Stimulated activated CD8-positive, alpha-beta memory T cell treated with anti-CD3 and anti-CD28 coated beads, Interleukin-12 subunit alpha, Interleukin-12 subunit beta, amount 100 ng/mL, for 24 hours (primary cell): Measurements from ENCODE around the gene AEBP1.

Source experiments
- DNase-seq: peaks from one replicate; pipeline ENCODE4 v3.0.0-alpha.2; 2020; ENCODE audit errors: extremely low read depth

The AEBP1 gene

GRCh38 chr7:44084701-44085100 is 19.4 kb upstream of the AEBP1 start:
- DNase-seq: no peak

DNA sequence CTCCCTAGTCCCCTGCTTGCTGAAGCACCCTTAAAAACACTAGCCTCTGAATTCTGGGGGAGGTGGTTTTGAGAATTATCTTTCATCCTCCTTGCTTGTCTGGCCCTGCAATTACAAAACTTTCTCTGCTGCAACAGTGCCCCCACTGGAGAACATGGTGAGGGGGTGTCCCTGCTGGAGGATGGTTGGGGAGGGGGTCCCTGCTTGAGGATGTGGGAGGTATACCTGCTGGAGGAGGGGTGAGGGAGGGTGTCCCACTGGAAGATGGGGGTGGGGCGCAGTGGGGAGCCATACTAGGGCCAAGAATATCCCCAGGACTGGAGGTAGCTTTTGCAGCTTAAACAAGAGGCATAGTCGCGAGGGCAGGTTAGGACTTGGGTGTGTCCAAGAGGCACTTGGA is 18.6 kb upstream of the AEBP1 start:
- DNase-seq: no peak

GRCh38 chr7:44086627-44087026 is 17.5 kb upstream of the AEBP1 start:
- DNase-seq: no peak

DNA sequence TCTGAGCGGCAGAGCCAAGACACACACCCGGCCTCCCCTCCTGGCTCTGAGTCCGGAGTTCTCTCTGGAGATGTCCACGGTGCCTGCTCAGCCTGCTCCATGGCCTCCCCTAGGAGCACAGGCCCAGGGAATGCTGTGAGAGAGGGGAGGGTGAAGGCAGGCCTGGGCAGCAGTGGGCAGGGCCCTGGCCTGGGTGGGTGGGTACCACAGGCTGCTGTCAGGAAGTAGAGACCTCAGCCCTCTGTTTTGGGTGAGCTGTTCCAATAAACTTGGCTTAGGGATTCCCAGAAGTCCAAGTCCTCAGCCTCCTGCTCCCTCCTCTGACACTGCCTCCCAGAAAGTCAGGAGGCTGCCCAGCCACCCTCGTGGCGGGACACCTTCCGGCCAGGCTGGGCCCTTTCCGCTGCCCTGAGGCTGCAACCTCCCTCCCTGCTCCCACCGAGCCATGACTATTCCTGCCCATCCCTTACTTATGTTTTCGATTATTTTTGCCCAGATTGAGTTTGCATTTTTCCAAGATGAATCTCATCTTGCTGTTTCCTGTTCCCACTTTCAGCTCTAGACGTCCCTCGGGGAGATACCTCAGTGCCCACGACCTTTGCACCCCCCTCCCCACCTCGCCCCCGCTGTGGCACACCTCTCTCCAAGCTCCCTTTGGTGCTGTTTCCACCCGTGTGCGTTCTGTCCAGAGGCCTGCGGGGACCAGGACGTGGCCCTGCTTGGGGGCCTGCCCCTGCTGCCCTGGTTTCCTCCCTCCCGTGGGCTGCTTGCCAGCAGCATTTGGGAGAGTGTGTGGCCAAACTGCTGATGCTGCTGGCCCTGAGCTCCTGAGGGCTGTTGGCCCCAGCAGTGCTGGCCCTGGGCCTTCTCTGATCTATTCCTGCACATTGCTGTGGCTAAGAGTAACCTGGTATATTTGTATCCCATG is 16.0 kb upstream of the AEBP1 start:
- no peak for DNase-seq

GRCh38 chr7:44093102-44093641 is 11.0 kb upstream of the AEBP1 start:
- no peak for DNase-seq

GRCh38 chr7:44094365-44094764 is 9.8 kb upstream of the AEBP1 start:
- no peak for DNase-seq

DNA sequence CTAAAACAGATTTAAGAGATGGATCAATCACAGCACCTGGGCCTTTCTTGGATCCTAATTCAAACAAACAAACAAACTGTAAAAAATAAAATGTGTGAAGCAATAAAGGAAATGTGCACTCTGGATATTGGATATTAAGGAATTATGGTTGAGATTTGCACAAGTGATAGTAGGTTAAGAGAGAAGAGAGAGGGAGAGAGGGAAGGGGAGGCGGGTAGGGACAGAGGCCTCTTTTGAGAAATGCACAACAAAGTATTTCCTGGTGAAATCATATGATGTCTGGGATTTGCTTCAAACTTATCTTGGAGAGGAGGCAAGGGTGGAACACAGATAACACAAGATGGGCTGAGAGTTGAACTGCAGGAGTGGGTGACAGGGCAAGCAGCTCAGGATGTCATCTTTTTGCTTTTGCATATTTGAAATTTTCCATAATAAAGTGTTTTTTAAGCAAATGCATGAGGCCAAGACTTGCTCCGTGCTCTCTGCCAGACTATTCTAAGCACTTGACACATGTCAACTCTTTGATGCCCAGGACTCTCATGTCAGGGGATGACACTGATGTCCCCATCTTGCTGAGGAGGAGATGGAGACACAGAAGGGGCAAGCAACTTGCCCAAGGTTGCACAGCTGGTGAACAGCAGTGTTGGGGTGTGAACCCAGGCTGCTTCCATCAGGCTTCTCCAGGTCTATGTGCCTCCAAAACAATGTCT is 9.1 kb upstream of the AEBP1 start:
- DNase-seq: no peak

GRCh38 chr7:44095781-44096180 is 8.4 kb upstream of the AEBP1 start:
- no peak for DNase-seq

- DNase-seq: no peak
Observed at GRCh38 chr7:44096326-44096881, 7.7 kb upstream of the AEBP1 start.

- DNase-seq: no peak
Observed at GRCh38 chr7:44097064-44097932, 6.8 kb upstream of the AEBP1 start.

- DNase-seq: no peak
Observed at GRCh38 chr7:44098092-44099068, 5.8 kb upstream of the AEBP1 start.

- no peak for DNase-seq
Observed at GRCh38 chr7:44099669-44100068, 4.5 kb upstream of the AEBP1 start.

- no peak for DNase-seq
Observed at GRCh38 chr7:44100458-44101302, 3.5 kb upstream of the AEBP1 start.

DNA sequence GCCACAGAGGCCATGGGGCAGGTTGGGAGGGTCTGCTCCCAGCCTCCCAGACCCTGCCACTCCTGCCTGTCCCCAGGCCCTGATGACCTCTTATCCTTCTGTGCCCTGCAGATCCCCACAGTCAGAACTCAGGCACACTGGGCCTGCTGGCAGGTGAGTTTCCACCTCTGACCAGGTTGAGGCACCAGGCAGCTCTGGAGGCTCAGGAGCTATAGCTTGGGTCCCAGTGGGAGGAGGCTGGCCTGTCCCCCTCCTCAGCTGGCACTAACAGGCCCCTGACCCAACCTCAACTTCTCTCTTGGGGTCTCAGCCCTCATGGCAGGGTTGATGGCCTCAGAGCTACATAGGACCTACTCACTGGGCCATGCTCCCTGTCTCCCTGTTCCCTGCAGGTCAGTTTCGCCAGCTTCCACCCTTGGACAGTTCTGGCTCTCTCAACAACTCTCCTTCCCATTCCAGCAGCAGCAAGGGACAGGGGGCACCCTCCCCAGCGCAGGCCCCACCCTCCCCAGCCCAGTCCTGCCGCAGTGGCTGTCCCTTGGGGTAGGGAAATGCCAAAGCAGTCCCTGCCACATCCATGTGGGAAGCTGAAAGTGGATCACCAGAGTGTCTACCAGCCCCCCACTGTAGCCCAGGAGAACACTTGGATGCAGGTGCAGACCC is 2.7 kb upstream of the AEBP1 start:
- DNase-seq: no peak

DNA sequence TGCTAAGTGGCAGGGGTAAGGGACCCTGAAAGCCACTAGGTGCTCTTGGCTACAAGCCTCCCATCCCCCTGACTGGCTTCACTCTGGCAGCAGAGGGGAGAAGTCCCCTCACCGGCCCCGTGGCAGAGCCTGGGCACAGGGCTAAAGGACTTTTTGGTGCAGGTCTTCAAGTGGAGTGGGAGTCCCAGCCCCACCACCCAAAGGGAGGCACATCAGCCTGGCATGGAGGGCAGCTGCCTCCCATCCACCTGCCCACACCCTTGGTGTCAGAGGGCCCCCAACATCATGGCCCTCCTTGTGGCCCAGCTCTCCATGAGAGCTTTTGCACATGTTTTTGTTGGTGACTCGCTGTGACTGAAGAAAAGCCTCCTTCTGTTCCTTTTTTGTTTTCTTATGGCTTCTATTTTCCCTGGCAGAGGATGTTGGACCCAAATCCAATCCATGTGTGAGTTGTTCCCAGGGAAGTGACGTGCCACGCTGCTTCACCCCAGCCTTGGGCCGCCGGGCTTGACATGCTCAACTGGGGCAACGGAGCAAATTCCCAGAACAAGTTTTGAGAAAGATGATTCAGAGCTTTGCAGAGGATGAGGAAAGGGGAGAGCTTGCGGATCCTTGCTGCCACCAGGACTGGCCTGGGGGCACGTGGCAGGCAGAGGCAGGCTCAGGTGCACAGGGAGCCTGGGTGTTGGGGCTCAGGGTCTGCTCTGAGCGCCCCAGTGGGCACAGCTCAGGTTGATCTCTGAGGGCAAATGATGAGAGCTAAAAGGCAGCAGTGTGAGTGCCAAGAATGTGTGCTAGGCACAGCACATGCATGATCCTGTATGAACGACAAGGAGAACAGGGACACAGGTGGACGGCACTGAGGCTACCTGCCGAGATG is 1.9 kb upstream of the AEBP1 start:
- no peak for DNase-seq

DNA sequence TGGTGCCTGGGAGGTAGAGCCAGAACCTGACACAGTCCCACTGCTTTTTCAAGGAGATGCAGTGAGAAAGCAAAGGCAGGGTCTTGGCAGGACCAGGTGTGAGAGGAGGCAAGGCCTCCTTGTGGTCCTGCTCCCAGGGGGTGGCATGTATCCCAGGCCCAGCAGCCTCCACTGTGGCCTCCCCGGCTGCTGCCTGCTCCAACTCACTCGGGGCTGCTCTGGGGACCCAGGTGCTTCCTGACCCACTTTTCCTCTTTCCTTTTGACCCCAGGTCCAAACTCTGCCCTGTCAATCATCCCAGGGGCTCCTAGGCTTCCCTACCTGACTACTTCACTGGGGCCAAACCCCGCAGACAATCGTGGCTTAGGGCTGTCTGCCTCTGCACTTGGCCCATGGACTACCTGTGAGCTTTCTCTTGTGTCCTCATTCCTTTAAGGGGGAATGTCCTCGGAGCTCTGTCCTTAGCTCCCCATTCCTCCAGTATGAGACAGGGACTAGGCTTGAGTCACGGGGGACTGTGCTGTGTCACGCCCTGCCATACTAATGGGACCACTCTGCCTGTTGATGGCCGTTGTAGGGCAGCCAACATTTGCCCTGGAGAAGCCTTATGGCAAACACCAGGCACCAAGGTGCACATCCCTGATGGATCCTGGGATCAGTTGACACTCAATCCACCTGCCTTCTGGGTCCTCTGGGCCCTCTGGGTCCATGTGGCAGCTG is 1.1 kb upstream of the AEBP1 start:
- DNase-seq: no peak

GRCh38 chr7:44103566-44103922 is 601 bp upstream of the AEBP1 start:
- DNase-seq: no peak
